WERI-Rb-1 (cell line): ENCODE data around the gene OR2K2.
"Not testable (repeated sequence)": the region's sequence is repeated elsewhere in the genome, so short reads cannot be mapped to it uniquely, and the experiment has no call there.

Experiments used
- DNase-seq: peaks from one replicate; pipeline ENCODE4 v3.0.0-alpha.2; 2020
- H3K27ac ChIP-seq: fragments of 250-450 bp; sonication (Bioruptor Pico); 2 replicates; pipeline ENCODE4 v1.5.1; 2020; ENCODE audit warnings: mild to moderate bottlenecking, moderate library complexity
- H3K27me3 ChIP-seq: fragments of 250-450 bp; sonication (Bioruptor Pico); 2 replicates; pipeline ENCODE4 v1.5.1; 2021; ENCODE audit warnings: mild to moderate bottlenecking, low read depth, moderate library complexity; ENCODE audit not compliant: insufficient read depth, severe bottlenecking
- H3K36me3 ChIP-seq: fragments of 250-450 bp; sonication (Bioruptor Pico); 2 replicates; pipeline ENCODE4 v1.5.1; 2020; ENCODE audit warnings: mild to moderate bottlenecking, moderate library complexity
- H3K4me3 ChIP-seq: 2 replicates; pipeline ENCODE4 v1.5.1; 2011; ENCODE audit warnings: low read depth, mild to moderate bottlenecking, control low read depth, low read length
- H3K9me3 ChIP-seq: fragments of 250-450 bp; sonication (Bioruptor Pico); 2 replicates; pipeline ENCODE4 v1.5.1; 2021; ENCODE audit warnings: mild to moderate bottlenecking, moderate library complexity; ENCODE audit not compliant: severe bottlenecking
- CTCF ChIP-seq: IDR thresholded peaks from 2 replicates; pipeline ENCODE4 v1.5.1; 2011; ENCODE audit warnings: low read depth, mild to moderate bottlenecking, control low read depth, inconsistent platforms, low read length

Gene OR2K2

DNA sequence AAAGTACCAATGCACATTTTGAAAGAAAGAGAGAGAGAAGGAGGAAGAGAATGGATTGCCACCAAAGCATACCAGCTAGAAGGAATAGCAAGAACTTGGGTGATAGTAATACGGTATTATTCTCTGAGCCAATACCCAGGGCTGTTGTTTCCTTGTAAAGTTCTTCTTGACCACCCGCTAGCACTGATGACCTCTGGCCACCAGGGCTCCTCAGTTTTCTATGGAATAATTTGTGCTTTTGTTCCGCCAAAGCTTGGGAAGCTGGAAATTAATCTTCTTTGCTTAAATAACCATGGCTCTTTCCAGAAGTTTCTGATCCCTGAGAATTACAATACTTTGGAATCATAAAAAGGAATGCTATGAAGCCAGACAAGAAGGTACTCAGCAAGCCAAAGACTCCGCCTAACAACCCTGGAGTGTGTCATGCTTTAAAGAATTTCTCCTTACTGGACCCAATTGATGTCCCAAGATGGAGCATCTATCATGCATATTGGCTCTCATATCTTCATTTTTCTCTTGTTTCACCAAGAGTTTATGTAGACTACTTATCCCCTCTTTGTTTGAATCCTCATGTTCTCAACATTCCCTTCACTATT is 29.8 kb downstream of the OR2K2 start:
- H3K27me3 ChIP-seq, result peaks cover 86% of the 10 kb centered on the region
- no peak for DNase-seq
- no peak for TF ChIP-seq CTCF
- H3K27ac ChIP-seq, result no peak overlapping the region
- peaks cover 7% of the 10 kb centered on the region for H3K9me3 ChIP-seq
- no peaks in the 10 kb centered on the region for H3K36me3 ChIP-seq
- H3K4me3 ChIP-seq, result no peak overlapping the region

DNA sequence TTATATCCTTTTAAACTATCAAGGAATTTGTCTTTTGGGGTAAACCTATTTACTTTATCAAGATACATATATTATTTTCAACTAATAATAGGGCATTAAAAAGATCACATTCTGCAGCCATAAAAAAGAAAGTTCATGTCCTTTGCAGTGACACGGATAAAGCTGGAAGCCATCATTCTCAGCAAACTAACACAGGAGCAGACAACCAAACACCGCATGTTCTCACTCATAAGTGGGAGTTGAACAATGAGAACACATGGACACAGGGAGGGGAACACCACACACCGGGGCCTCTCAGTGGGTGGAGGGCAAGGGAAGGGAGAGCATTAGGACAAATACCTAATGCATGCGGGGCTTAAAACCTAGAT is 30.4 kb downstream of the OR2K2 start:
- DNase-seq, H3K27ac ChIP-seq: not testable (repeated sequence)

DNA sequence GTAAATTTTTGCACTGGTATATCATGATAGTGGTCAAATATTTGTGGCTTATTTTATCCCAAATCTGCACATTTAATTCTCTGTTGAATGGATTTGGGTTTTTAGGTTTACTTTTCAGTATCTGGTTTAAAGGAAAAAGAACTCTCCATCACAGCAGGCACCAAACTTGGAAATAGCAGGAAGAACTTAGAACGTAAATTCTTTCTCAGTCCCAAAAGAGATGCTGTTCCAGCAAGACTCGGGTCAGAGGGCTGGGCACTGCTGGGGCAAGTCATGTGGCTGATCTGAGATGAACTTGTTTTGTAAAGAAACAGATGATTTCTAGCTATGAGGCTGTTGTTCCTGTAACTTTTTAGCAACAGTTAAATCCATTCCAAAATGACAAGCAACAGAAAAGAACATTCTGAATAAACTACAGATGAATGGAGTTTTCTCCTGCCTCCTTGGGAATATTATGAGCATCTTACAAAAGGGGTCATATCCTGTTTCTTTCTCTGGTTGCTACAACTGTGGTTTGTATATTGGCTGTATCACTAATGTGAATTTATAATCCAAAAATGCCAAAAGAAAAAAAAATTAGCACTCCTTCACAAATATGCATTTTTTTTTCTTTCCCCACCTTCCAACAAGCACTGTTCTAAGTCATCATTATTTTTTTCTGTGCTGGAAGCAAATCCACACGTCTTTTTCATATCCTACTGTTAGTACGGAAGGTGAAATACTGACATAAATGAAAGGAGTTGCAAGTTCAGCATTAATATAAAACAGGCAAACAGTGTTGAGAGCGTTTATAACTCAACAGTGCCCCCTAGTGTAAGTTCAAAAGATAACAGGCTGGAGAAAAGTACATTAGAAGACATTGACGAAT is 31.1 kb downstream of the OR2K2 start:
- H3K9me3 ChIP-seq, result peaks cover 7% of the 10 kb centered on the region
- H3K27me3 ChIP-seq, result peaks cover 90% of the 10 kb centered on the region
- no peak overlapping the region for H3K4me3 ChIP-seq
- TF ChIP-seq CTCF, result peak; percentile 50; the same call in 1 of the 2 replicates
- DNase-seq, result no peak
- no peak overlapping the region for H3K27ac ChIP-seq
- H3K36me3 ChIP-seq, result no peaks in the 10 kb centered on the region

More for the DNA sequence above, 30.4 kb downstream of the OR2K2 start:
- not testable (repeated sequence) for H3K4me3 ChIP-seq, H3K9me3 ChIP-seq, H3K36me3 ChIP-seq
- H3K27me3 ChIP-seq, result peaks cover 86% of the 10 kb centered on the region

DNA sequence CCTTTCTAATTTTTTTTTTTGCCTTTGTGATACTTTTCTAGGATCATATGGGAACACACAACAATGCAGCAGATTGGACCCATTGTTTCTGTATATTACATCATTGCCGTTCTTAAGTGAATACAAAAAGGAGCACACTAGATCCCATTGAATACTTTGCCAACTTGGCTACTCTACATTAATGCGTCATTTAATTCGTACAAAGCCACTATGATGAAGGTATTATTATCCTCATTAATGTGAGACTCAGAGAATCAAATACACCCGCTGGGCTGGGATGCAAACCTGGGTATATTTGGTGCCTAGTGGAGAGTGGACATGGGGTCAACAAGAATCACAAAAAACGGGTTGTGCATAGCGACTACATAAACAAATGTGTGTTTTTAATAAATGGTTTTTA is 31.9 kb downstream of the OR2K2 start:
- Histone ChIP-seq H3K27me3 (peaks cover 91% of the 10 kb centered on the region), H3K27ac (no peak overlapping the region)
- no peak for DNase-seq

DNA sequence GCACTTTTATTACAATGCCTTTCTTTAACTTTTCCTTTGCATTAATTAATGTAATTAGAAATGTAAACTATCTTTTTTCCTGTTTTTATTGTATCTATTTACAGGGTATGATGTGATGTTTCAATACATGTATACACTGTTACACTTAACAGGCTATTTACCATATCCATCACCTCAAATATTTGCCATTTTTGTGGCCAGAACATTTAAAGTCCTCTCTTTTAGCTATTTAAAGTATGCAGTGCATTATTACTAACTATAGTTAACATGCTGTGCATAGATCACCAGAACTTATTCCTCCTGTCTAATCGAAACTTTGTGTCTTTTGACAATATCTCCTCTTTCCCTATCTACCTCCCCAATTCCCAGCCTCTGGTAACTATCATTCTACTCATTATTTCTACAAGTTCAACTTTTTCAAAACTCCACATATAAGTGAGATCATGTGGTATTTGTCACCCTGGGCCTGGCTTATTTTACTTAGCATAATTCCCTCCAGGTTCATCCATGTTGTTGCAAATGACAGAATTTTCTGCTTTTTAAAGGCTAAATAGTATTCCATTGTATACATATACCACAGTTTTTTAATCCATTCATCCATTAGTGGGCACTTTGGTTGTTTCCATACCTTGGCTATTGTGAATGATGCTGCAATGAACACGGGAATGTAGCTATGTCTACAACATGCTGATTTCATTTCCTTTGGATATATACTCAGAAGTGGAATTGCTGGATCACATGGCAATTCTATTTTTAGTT is 32.8 kb downstream of the OR2K2 start:
- no peak overlapping the region for H3K27ac ChIP-seq
- no peak for DNase-seq
- H3K36me3 ChIP-seq, result no peaks in the 10 kb centered on the region
- H3K4me3 ChIP-seq, result no peak overlapping the region
- peaks cover 5% of the 10 kb centered on the region for H3K9me3 ChIP-seq
- TF ChIP-seq CTCF, result no peak
- peaks cover 90% of the 10 kb centered on the region for H3K27me3 ChIP-seq

More for the DNA sequence above, 31.9 kb downstream of the OR2K2 start:
- Histone ChIP-seq H3K9me3 (peaks cover 5% of the 10 kb centered on the region), H3K36me3 (no peaks in the 10 kb centered on the region), H3K4me3 (no peak overlapping the region)
- TF ChIP-seq CTCF, result no peak
